Measurements from ENCODE around the gene PGP.

PGP gene

DNA sequence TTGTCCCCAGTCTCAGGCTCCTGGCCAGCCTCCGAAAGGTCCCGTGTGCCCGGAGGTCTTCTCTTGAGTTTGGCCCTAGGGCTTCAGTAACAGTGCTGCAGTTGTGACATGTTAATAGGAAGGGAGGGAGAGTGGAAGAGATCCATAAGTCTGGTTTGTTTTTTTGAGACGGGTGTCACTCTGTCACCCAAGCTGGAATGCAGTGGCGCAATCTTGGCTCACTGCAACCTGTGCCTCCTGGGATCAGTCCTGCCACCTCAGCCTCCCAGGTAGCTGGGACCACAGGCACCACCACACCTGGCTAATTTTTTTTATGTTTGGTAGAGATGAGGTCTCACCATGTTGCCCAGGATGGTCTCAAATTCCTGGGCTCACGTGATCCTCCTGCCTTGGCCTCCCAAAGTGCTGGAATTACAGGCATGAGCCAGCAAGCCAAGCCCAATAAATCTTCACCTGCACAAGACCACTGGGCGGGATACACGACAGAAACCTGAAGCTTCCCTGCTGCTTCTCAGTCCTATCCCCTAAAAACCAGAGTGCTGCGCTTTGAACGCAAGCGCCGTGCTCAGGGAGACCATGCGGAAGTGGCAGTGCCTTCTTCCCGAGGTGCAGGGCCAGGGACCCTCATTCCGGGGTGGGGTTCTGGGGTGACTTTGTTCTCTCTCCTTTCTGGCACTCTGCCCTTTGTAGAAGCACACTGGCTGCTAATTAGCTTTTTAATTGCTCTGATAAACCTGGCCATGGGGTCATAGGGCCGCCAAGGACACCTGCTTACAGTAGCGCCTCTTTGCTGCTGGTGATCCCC is 48.2 kb downstream of the PGP start:
- DNase-seq (ENCODE audit: low read depth in 2 of 2) = no peak

DNA sequence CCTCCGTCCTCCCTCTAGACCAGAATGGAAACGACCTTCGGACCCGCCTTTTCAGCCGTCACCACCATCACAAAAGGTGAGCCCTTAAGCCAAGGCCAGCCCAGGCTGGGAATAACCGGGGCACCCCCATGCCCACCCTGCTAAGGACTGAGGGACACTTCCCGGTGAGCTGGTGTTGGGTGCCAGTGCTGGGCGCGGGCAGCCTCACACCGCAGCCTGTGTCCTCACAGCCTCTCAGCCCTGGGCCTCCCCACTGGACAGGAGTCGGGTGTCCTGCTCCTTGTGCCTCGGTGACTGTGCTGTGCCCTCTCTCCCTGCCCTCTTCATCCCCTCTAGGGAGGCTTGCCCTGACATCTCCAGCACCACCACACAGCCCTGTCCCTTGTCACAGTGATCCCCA is 48.8 kb downstream of the PGP start:
- DNase-seq (ENCODE audit: low read depth in 2 of 2) = no peak

DNA sequence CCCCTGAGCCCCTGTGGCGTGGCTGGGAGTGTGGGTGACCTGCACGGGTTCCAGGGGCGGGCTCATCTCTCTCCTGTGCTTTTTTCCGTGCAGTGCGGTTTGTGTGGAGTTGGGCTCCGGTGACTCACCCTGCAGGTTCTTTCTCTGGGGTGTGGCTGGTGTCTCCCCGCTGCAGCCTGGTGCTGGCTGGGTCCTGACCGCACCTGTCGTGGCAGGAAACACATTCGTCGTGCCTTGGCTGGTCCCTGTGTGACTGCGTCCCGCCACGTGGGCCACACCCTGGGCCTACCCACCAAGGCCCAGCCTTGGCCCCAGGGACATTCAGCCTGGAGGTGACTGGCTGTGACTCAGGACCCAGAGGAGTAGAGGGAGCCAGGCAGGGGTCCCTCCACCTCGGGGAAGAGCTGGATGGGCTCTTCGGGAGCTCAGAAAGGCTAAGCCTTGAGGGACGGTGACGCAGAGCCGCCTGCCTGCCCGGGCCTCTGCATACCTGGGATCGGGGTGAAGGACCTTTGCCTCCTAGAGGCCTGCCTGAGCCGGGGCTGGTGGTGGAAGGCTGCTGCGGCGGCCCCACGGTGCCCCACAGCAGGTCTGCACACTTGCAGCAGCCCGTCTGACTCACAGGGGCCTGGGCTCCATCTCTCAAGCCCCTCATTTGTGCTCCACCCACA is 51.3 kb downstream of the PGP start:
- no peak for DNase-seq (ENCODE audit: low read depth in 2 of 2)

DNA sequence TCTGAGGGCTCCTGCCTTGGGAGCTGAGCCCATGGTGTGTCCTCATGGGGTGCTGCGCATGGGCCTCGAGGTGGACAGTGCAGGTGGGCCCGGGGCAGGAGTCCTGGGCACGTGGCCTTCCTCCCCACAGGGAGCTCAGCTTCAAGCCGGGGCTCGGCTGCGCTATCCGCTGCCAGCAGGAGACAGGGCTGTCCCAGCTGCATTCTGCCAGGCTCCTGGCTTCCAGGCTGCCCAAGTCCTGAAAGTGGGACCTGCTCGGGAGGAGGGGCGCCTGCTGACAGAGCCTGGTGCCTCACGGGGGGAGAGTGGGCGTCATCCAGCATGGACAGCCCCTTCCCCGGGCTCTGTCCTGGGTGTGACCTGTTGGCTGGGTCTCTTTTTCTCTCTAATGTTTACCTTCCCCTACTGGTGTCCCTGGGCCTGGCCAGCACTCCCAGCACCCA is 51.9 kb downstream of the PGP start:
- DNase-seq (ENCODE audit: low read depth in 2 of 2) = no peak

DNA sequence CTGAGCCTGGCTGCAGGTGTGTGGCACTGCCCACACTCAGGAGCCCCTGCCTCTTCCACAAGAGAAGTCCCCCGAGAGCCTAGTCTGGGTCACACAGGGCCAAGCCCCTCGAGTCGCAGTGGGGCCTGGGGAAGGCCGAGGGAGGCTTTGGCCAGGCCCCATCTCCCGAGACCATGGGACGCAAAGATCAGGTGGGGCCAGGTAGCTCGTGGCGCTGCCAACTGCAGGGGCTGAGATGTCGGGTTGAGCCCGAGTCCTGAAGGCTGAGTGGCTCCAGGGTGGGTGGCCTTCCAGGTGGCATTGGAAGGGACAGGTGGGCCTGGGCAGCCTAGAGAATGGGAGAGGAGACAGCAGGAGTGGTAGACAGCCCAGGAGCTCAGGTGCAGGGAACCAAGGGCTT is 52.7 kb downstream of the PGP start:
- DNase-seq (ENCODE audit: low read depth in 2 of 2) = no peak
